ENCODE data around the gene GPR156.
A peak's percentile ranks its signal among the peaks of the same experiment; 100 is the strongest.
"Not testable (repeated sequence)": the region's sequence is repeated elsewhere in the genome, so short reads cannot be mapped to it uniquely, and the experiment has no call there.

The GPR156 gene

GRCh38 chr3:120171134-120171873 is 113.7 kb downstream of the GPR156 start:
- in situ Hi-C loops (cut with MboI; ENCODE audit: low pct_unique_long_range_greater_than_20kb, low sequenced_read_pairs), result no loop called here
- DNase-seq, result no peak

DNA sequence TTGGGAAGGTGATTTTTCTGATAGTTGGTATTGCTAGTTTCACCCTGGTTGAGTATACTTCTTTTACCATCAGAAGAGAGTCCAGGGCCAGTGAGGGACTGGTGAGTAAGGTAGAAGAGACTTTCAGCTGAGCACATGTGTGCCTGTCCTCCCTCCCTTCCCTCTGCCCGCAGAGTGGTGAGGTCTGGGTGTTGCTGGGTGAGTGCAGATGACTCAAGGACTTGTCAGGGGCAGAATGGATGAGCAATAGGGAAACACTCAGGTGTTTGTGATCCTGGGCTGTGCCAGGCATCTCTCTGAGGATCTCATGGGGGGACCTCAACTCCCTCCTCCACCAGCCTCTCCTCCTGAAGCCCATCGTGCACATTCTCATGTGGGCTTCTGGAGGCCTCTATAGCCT is 114.8 kb downstream of the GPR156 start:
- in situ Hi-C loops (cut with MboI; ENCODE audit: low pct_unique_long_range_greater_than_20kb, low sequenced_read_pairs), result no loop called here
- DNase-seq, result no peak

DNA sequence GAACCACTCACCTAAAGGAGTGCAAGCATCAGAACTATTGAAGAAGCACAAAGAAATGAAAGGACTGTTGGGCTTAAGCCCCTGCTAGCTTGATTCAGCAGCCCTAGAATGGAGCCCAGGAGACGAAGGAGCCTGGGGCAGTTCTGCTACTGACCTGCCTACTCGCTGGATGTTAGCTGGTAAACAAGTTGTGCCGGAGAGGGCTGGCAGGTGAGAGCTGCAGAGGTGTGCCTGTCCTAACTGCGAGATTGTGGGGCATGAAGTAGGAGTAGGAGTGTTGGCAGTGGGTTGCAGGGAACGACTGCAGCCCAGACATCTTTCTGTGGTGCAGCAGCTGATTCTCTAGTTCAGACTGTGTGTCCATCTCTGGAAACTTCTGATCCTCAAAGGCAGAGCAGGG is 115.6 kb downstream of the GPR156 start:
- in situ Hi-C loops (cut with MboI; ENCODE audit: low pct_unique_long_range_greater_than_20kb, low sequenced_read_pairs), result no loop called here
- DNase-seq, result no peak

GRCh38 chr3:120168611-120169010 is 116.4 kb downstream of the GPR156 start:
- in situ Hi-C loops (cut with MboI; ENCODE audit: low pct_unique_long_range_greater_than_20kb, low sequenced_read_pairs), result no loop called here
- DNase-seq, result no peak

GRCh38 chr3:120168038-120168437 is 117.0 kb downstream of the GPR156 start:
- in situ Hi-C loops (cut with MboI; ENCODE audit: low pct_unique_long_range_greater_than_20kb, low sequenced_read_pairs), result no loop called here
- no peak for DNase-seq

DNA sequence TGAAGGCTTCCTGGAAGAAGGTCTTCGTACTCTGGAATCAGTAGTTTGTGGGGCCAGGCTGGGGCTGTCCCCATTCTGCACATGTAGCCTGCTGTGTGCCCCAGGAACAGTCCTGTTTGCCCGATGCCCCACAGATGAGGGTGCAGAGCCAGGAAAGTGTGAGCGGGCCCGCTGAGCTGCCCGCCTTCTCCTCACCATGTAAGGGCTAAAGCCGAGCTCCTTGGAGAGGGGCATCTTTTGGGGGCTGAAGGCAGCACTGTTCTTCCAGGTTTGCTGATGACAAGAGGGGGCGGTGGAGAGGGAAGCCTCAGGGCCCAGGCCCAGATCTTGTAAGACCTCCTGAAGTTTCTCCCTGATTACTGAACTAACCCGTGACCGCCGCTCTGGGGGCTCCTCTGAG is 117.5 kb downstream of the GPR156 start:
- in situ Hi-C loops (cut with MboI; ENCODE audit: low pct_unique_long_range_greater_than_20kb, low sequenced_read_pairs), result no loop called here
- DNase-seq, result no peak

DNA sequence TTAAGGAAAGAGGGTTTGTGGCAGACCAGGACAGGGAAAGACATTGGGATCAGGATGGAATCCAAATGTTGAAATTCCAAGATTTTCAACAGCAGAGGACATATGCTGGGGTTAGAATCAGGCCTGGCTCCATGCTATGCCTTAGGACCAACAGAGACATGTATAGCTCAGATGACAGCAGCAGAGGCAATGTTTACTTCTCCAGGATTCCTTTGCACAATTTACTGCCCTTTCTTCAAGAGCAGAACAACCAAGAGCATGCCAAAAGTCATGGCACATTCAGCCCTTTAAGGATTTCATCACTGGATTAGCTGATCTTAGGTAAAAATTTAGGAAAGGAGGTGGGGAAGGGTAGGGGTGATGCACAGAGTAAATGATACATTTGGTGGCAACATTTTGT is 121.2 kb downstream of the GPR156 start:
- in situ Hi-C loops (cut with MboI; ENCODE audit: low pct_unique_long_range_greater_than_20kb, low sequenced_read_pairs), result no loop called here
- DNase-seq, result no peak

- in situ Hi-C loops (cut with MboI; ENCODE audit: low pct_unique_long_range_greater_than_20kb, low sequenced_read_pairs), result no loop called here
- DNase-seq, result no peak
Observed at GRCh38 chr3:120163026-120163425, 122.0 kb downstream of the GPR156 start.

- DNase-seq, result no peak
- in situ Hi-C loops (cut with MboI; ENCODE audit: low pct_unique_long_range_greater_than_20kb, low sequenced_read_pairs), result no loop called here
Observed at GRCh38 chr3:120162400-120162799, 122.6 kb downstream of the GPR156 start.

DNA sequence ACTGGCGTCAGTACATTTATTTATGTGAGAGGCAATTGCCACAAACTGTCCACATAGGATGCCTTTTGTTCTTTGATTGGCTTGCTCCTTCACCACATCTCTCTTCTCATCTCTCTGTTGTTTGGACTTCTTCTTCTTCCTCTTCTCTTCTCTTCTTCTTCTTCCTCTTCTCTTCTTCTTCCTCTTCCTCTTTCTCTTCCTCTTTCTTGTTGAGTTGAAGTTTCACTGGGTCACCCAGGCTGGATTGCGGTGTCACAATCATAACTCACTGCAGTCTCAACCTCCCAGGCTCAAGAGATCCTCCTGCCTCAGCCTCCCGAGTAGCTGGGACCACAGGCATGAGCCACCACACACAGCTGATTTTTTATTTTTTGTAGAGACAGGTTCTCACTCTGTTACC is 123.1 kb downstream of the GPR156 start:
- DNase-seq, result peak; percentile 8
- in situ Hi-C loops (cut with MboI; ENCODE audit: low pct_unique_long_range_greater_than_20kb, low sequenced_read_pairs), result no loop called here

GRCh38 chr3:120160050-120160449 is 125.0 kb downstream of the GPR156 start:
- DNase-seq, result no peak
- in situ Hi-C loops (cut with MboI; ENCODE audit: low pct_unique_long_range_greater_than_20kb, low sequenced_read_pairs), result no loop called here

- in situ Hi-C loops (cut with MboI; ENCODE audit: low pct_unique_long_range_greater_than_20kb, low sequenced_read_pairs), result no loop called here
Observed at GRCh38 chr3:120157681-120158080, 127.3 kb downstream of the GPR156 start.

GRCh38 chr3:120157113-120157512 is 127.9 kb downstream of the GPR156 start:
- in situ Hi-C loops (cut with MboI; ENCODE audit: low pct_unique_long_range_greater_than_20kb, low sequenced_read_pairs), result no loop called here
- no peak for DNase-seq

More at GRCh38 chr3:120157681-120158080, 127.3 kb downstream of the GPR156 start:
- DNase-seq, result no peak

DNA sequence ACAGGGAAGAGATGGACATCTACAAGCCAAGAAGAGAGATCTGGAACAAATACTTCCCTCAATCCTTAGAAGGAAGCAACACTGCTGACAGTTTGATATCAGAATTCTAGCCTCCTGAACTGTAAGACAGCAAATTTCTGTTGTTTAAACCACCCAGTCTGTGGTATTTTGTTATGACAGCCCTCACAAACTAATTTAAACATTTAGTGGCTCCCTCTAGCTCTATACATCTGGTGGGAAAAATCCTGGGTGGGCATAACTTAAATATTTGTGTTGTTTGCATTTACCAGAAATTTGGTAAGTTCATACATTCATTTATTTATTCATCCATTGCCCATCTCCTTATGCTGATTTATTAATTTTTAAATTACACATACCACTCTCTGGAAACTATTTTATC is 128.3 kb downstream of the GPR156 start:
- no peak for DNase-seq
- in situ Hi-C loops (cut with MboI; ENCODE audit: low pct_unique_long_range_greater_than_20kb, low sequenced_read_pairs), result no loop called here

GRCh38 chr3:120155694-120156093 is 129.3 kb downstream of the GPR156 start:
- in situ Hi-C loops (cut with MboI; ENCODE audit: low pct_unique_long_range_greater_than_20kb, low sequenced_read_pairs); DNase-seq: not testable (repeated sequence)

GRCh38 chr3:120155108-120155507 is 129.9 kb downstream of the GPR156 start:
- no peak for DNase-seq
- in situ Hi-C loops (cut with MboI; ENCODE audit: low pct_unique_long_range_greater_than_20kb, low sequenced_read_pairs), result no loop called here

- no peak for DNase-seq
Observed at GRCh38 chr3:120153294-120153693, 131.7 kb downstream of the GPR156 start.

GRCh38 chr3:120151791-120152190 is 133.2 kb downstream of the GPR156 start:
- in situ Hi-C loops (cut with MboI; ENCODE audit: low pct_unique_long_range_greater_than_20kb, low sequenced_read_pairs), result no loop called here
- DNase-seq, result no peak

More at GRCh38 chr3:120153294-120153693, 131.7 kb downstream of the GPR156 start:
- in situ Hi-C loops (cut with MboI; ENCODE audit: low pct_unique_long_range_greater_than_20kb, low sequenced_read_pairs), result no loop called here

DNA sequence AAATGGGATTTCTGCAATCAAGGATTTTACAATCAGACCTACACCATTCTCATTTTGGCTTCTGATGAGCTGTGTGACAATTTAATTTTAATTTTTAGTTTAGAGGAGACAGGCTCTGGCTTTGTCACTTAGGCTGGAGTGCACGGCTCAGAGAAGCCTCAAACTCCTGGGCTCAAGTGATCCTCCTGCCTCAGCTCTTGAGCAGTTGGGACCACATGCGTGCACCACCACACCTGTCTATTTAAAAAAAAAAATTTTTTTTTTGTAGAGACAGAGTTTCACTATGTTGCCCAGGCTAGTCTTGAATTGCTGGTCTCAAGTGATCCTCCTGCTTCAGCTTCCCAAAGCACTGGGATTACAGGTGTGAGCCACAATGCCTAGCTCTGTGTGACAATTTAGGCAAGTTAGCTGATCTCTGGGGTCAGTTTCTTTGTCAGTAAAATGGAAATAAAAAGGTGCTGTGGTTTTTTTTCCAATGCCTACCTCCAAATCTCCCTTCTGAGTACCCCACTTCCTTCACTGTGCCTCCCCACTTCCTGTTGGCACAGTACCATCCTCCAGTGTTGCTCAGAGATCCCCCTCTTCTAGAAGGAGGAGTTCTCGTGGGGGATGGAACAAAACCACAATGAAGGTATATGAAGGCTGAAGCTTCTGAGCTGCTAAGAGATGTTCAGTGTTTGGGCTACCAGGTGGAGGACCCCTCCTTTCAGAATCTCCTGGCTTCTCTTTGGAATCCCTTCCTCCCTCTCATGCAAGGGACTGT is 136.7 kb downstream of the GPR156 start:
- in situ Hi-C loops (cut with MboI; ENCODE audit: low pct_unique_long_range_greater_than_20kb, low sequenced_read_pairs), result no loop called here

GRCh38 chr3:120147072-120147871 is 137.8 kb downstream of the GPR156 start:
- in situ Hi-C loops (cut with MboI; ENCODE audit: low pct_unique_long_range_greater_than_20kb, low sequenced_read_pairs), result no loop called here
- DNase-seq, result peak; percentile 26

More for the DNA sequence above, 136.7 kb downstream of the GPR156 start:
- DNase-seq, result peak; percentile 26

Measured in KBM-7 (cell line).